SU-DHL-6 (cell line): ENCODE data around the gene PRDM4.

Experiments
- H2AFZ ChIP-seq: fragments of 200-600 bp; sonication (generic); 2 replicates; pipeline ENCODE4 v1.6.1; 2014; ENCODE audit warnings: low read depth, mild to moderate bottlenecking, moderate library complexity, mixed read lengths, antibody characterized with exemption, low read length; ENCODE audit not compliant: severe bottlenecking
- H3F3A ChIP-seq: fragments of 200-600 bp; shearing (Covaris generic); 2 replicates; pipeline ENCODE4 v1.6.0; 2016; ENCODE audit warnings: antibody characterized with exemption, mild to moderate bottlenecking; ENCODE audit not compliant: insufficient read depth
- H3K27ac ChIP-seq: fragments of 200-600 bp; sonication (generic); 2 replicates; pipeline ENCODE4 v1.5.1; 2016; ENCODE audit warnings: low read depth, mild to moderate bottlenecking, low read length, moderate library complexity, mixed read lengths
- H3K27me3 ChIP-seq: fragments of 200-600 bp; sonication (generic), shearing (Covaris generic); 2 replicates; pipeline ENCODE4 v1.6.0; 2014; ENCODE audit warnings: mild to moderate bottlenecking, low read length
- H3K36me3 ChIP-seq: fragments of 200-600 bp; sonication (generic); 2 replicates; pipeline ENCODE4 v1.6.1; 2014; ENCODE audit warnings: mild to moderate bottlenecking, low read length, mixed read lengths
- H3K4me2 ChIP-seq: fragments of 300-600, 200-600 bp; shearing (Covaris generic), sonication (generic); 2 replicates; pipeline ENCODE4 v1.6.0; 2014; ENCODE audit warnings: low read length, low read depth, mild to moderate bottlenecking; ENCODE audit not compliant: poor library complexity, severe bottlenecking
- H3K4me3 ChIP-seq: fragments of 200-600 bp; sonication (generic); 2 replicates; pipeline ENCODE4 v1.5.1; 2014; ENCODE audit warnings: antibody characterized with exemption, low read length, mild to moderate bottlenecking, mixed read lengths; ENCODE audit not compliant: insufficient read depth, poor library complexity, severe bottlenecking
- H3K79me2 ChIP-seq: fragments of 200-600 bp; sonication (generic); 2 replicates; pipeline ENCODE4 v1.6.1; 2014; ENCODE audit warnings: mild to moderate bottlenecking, low read length, moderate library complexity; ENCODE audit not compliant: insufficient read depth
- H3K9ac ChIP-seq: fragments of 200-600 bp; sonication (generic); 2 replicates; pipeline ENCODE4 v1.7.0; 2014; ENCODE audit warnings: mild to moderate bottlenecking, low read length
- H3K9me2 ChIP-seq: fragments of 200-600 bp; sonication (generic); replicated peaks from 2 replicates; pipeline ENCODE4 v1.6.1; 2014; ENCODE audit warnings: low read length; ENCODE audit not compliant: insufficient read depth
- H3K9me3 ChIP-seq: fragments of 200-600 bp; sonication (generic); 2 replicates; pipeline ENCODE4 v1.6.1; 2014; ENCODE audit warnings: low read length, mixed read lengths; ENCODE audit not compliant: insufficient read depth
- H4K20me1 ChIP-seq: fragments of 200-600 bp; sonication (generic); 2 replicates; pipeline ENCODE4 v1.6.1; 2014; ENCODE audit warnings: low read depth, mild to moderate bottlenecking, antibody characterized with exemption, low read length, moderate library complexity, mixed read lengths
- CTCF ChIP-seq: fragments of 200-600 bp; sonication (generic); IDR thresholded peaks from one replicate; pipeline ENCODE4 v1.5.1; 2017; ENCODE audit warnings: antibody characterized with exemption, mild to moderate bottlenecking, low read length, moderate library complexity; ENCODE audit not compliant: insufficient read depth, poor library complexity, severe bottlenecking
- EZH2phosphoT487 ChIP-seq: fragments of 200-600 bp; sonication (generic), shearing (Covaris generic); conservative IDR thresholded peaks from 2 replicates; pipeline ENCODE4 v1.6.1; 2018; ENCODE audit warnings: mild to moderate bottlenecking, antibody characterized with exemption, low read length, moderate library complexity, mixed read lengths

Gene PRDM4

GRCh38 chr12:107803092-107803491 is 42.2 kb upstream of the PRDM4 start:
- Histone ChIP-seq H3K4me2 (no peak overlapping the region), H3K79me2 (no peaks in the 10 kb centered on the region), H3K27me3 (no peaks in the 10 kb centered on the region), H3K9me2 (no peaks in the 10 kb centered on the region), H3K4me3 (no peak overlapping the region), H3F3A (no peaks in the 10 kb centered on the region), H3K9ac (no peak overlapping the region), H3K36me3 (no peaks in the 10 kb centered on the region), H2AFZ (no peak overlapping the region), H3K9me3 (no peaks in the 10 kb centered on the region), H4K20me1 (no peaks in the 10 kb centered on the region), H3K27ac (no peak overlapping the region)
- TF ChIP-seq EZH2phosphoT487, result no peak

- H3K9me2 ChIP-seq, result no peaks in the 10 kb centered on the region
- H2AFZ ChIP-seq, result no peak overlapping the region
- H3F3A ChIP-seq, result no peaks in the 10 kb centered on the region
- no peaks in the 10 kb centered on the region for H4K20me1 ChIP-seq
- H3K27ac ChIP-seq, result no peak overlapping the region
- H3K27me3 ChIP-seq, result no peaks in the 10 kb centered on the region
- H3K9ac ChIP-seq, result no peak overlapping the region
- TF ChIP-seq CTCF (no peak), EZH2phosphoT487 (no peak)
- H3K36me3 ChIP-seq, result no peaks in the 10 kb centered on the region
- H3K79me2 ChIP-seq, result no peaks in the 10 kb centered on the region
- H3K4me2 ChIP-seq, result no peak overlapping the region
- no peaks in the 10 kb centered on the region for H3K9me3 ChIP-seq
- no peak overlapping the region for H3K4me3 ChIP-seq
Observed at GRCh38 chr12:107801150-107801549, 40.2 kb upstream of the PRDM4 start.

GRCh38 chr12:107798580-107798979 is 37.6 kb upstream of the PRDM4 start:
- no peak for TF ChIP-seq CTCF
- no peak for TF ChIP-seq EZH2phosphoT487
- H3F3A ChIP-seq, result no peaks in the 10 kb centered on the region
- no peaks in the 10 kb centered on the region for H3K9me2 ChIP-seq
- no peaks in the 10 kb centered on the region for H4K20me1 ChIP-seq
- H3K9ac ChIP-seq, result no peak overlapping the region
- no peak overlapping the region for H3K4me2 ChIP-seq
- no peak overlapping the region for H2AFZ ChIP-seq
- H3K4me3 ChIP-seq, result no peak overlapping the region
- no peaks in the 10 kb centered on the region for H3K9me3 ChIP-seq
- no peak overlapping the region for H3K27ac ChIP-seq
- H3K27me3 ChIP-seq, result no peaks in the 10 kb centered on the region
- no peaks in the 10 kb centered on the region for H3K36me3 ChIP-seq
- H3K79me2 ChIP-seq, result no peaks in the 10 kb centered on the region

GRCh38 chr12:107794451-107794850 is 33.5 kb upstream of the PRDM4 start:
- Histone ChIP-seq H3F3A (no peaks in the 10 kb centered on the region), H3K4me2 (no peak overlapping the region), H3K27ac (no peak overlapping the region), H3K9ac (no peak overlapping the region), H2AFZ (no peak overlapping the region), H3K4me3 (no peak overlapping the region), H4K20me1 (no peaks in the 10 kb centered on the region), H3K36me3 (no peaks in the 10 kb centered on the region), H3K9me2 (no peaks in the 10 kb centered on the region), H3K79me2 (no peaks in the 10 kb centered on the region), H3K9me3 (peaks cover 8% of the 10 kb centered on the region; the same call in 1 of the 2 replicates), H3K27me3 (no peaks in the 10 kb centered on the region)
- no peak for TF ChIP-seq CTCF
- TF ChIP-seq EZH2phosphoT487, result no peak
